Measurements from ENCODE around the gene DNAJB5. TPM values are rescaled to one million over a fixed set of nuclear protein-coding genes. Genes with fewer than 3 reads are reported as not detected.

DNAJB5 gene
- total RNA-seq, 2 experiments from 2014 or later, result 3.2 to 4.1 TPM

Other genes starting within 250 kb of the DNAJB5 start
- gene PHF24, start 31.5 kb upstream of the DNAJB5 start, total RNA-seq, result not detected
- gene VCP, start 82.9 kb downstream of the DNAJB5 start, total RNA-seq, result 100 to 1,000 TPM; 224 to 236 TPM
- 100 to 1,000 TPM in 1 of 2 experiments, 10 to 100 TPM in 1; 97.0 to 100 TPM for gene FANCG, start 90.2 kb downstream of the DNAJB5 start, total RNA-seq
- gene PIGO, start 106.8 kb downstream of the DNAJB5 start, total RNA-seq, result 10 to 100 TPM; 22.8 to 28.6 TPM
- gene STOML2, start 113.4 kb downstream of the DNAJB5 start, total RNA-seq, result 10 to 100 TPM; 96.0 to 96.9 TPM
- 10 to 100 TPM; 24.6 to 26.8 TPM for gene ATOSB, start 126.1 kb downstream of the DNAJB5 start, total RNA-seq
- gene UNC13B, start 172.3 kb downstream of the DNAJB5 start, total RNA-seq, result under 1 TPM; 0.25 to 0.68 TPM

Data from activated CD4-positive, alpha-beta memory T cell treated with anti-CD3 and anti-CD28 coated beads, Interleukin-2, amount 10 ng/mL, durations not matched to agents 7 days and 5 days (primary cell).